Nephron progenitor cell (in vitro differentiated cells): ENCODE data around the gene ARMS2.

ENCODE experiments used
- DNase-seq: peaks from one replicate; pipeline ENCODE4 v3.0.0; 2021
- H3K27ac Mint-ChIP-seq: 2 replicates; pipeline ENCODE4 v1.8.0; 2021; ENCODE audit warnings: mild to moderate bottlenecking, moderate library complexity, mixed read lengths
- H3K27me3 Mint-ChIP-seq: 2 replicates; pipeline ENCODE4 v1.8.0; 2021; ENCODE audit warnings: mild to moderate bottlenecking, low read depth, mixed read lengths; ENCODE audit not compliant: poor library complexity
- H3K36me3 Mint-ChIP-seq: 2 replicates; pipeline ENCODE4 v1.8.0; 2021; ENCODE audit warnings: low read depth, mixed read lengths
- H3K4me1 Mint-ChIP-seq: 2 replicates; pipeline ENCODE4 v1.8.0; 2021; ENCODE audit warnings: mixed read lengths
- H3K4me3 Mint-ChIP-seq: 2 replicates; pipeline ENCODE4 v1.8.0; 2021; ENCODE audit warnings: mild to moderate bottlenecking, moderate library complexity, mixed read lengths
- H3K9me3 Mint-ChIP-seq: 2 replicates; pipeline ENCODE4 v1.8.0; 2021; ENCODE audit warnings: mild to moderate bottlenecking, moderate library complexity, mixed read lengths
- CTCF ChIP-seq: fragments of 200-600 bp; sonication (generic); IDR thresholded peaks from 2 replicates; pipeline ENCODE4 v1.5.0; 2021; ENCODE audit warnings: antibody characterized with exemption

Gene ARMS2

GRCh38 chr10:122445904-122446303, 8.5 kb upstream of the ARMS2 start:
- DNase-seq: no peak
- Mint-ChIP-seq H3K4me3 (no peak overlapping the region), H3K36me3 (no peaks in the 10 kb centered on the region), H3K9me3 (peaks cover 21% of the 10 kb centered on the region), H3K27me3 (peaks cover 8% of the 10 kb centered on the region), H3K27ac (no peak overlapping the region), H3K4me1 (no peaks in the 10 kb centered on the region)
- TF ChIP-seq CTCF: no peak

- Mint-ChIP-seq H3K27me3 (peaks cover 8% of the 10 kb centered on the region), H3K4me3 (no peak overlapping the region), H3K4me1 (no peaks in the 10 kb centered on the region), H3K9me3 (peaks cover 21% of the 10 kb centered on the region), H3K36me3 (no peaks in the 10 kb centered on the region), H3K27ac (no peak overlapping the region)
- no peak for DNase-seq
- no peak for TF ChIP-seq CTCF
Measured at GRCh38 chr10:122446668-122447423, 7.6 kb upstream of the ARMS2 start.

DNA sequence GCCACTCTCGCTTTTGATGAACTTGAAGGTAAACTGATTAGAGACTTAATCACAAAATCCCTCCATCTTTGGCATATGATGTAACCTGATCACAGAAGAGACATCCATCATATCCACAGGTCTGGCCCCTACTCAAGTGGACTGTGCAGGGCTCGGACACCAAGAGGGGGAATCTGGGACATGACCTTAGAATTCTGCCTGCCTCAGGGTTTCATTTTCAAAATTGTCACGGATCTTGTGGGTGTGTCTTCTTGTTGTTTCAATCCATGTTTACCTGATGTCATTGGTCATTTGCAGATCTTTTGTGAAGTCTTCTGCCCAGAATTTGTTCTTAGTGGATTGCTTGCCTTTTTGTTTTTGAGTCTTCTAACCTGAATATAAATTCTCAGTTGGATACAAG, 5.9 kb upstream of the ARMS2 start:
- no peak overlapping the region for H3K4me3 Mint-ChIP-seq
- peaks cover 8% of the 10 kb centered on the region for H3K27me3 Mint-ChIP-seq
- no peak for TF ChIP-seq CTCF
- H3K27ac Mint-ChIP-seq: no peak overlapping the region
- no peak for DNase-seq
- H3K9me3 Mint-ChIP-seq: peaks cover 21% of the 10 kb centered on the region
- H3K36me3 Mint-ChIP-seq: no peaks in the 10 kb centered on the region
- no peaks in the 10 kb centered on the region for H3K4me1 Mint-ChIP-seq

GRCh38 chr10:122449153-122449552, 5.3 kb upstream of the ARMS2 start:
- no peak overlapping the region for H3K27ac Mint-ChIP-seq
- no peak overlapping the region for H3K4me3 Mint-ChIP-seq
- peaks cover 11% of the 10 kb centered on the region for H3K27me3 Mint-ChIP-seq
- peaks cover 21% of the 10 kb centered on the region for H3K9me3 Mint-ChIP-seq
- no peaks in the 10 kb centered on the region for H3K36me3 Mint-ChIP-seq
- DNase-seq: no peak
- TF ChIP-seq CTCF: no peak
- no peaks in the 10 kb centered on the region for H3K4me1 Mint-ChIP-seq

DNA sequence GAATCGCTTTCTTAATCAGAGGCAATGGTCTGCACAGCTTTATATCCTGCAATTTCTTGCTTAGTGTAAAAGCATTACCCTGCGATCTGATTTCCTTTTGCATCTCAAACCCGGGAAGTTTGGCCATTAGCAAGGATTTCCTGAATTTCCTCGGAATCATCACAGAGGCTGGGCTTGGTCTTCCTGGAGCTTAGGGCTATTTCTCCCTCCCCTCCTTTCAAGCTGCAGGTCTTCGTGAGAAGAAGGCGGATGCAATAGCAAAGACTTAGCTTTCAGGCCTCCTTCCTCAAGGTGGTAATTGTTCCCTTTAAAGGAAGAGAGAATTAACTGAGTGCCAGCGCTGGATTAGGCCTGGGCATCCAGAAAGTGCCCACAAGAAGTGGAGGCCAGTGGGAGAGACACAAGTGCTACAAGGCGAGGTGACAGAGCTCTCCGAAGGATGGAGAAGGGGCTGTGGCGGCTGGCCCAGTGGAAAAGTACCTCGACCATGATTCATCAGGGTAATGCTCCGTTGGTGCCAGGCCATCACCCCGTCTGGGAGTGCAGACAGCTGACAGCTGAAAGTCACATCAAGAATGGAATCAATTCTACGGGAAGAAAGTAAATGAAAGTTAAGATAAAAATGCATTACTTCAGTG, 4.0 kb upstream of the ARMS2 start:
- TF ChIP-seq CTCF: no peak
- Mint-ChIP-seq H3K36me3 (no peaks in the 10 kb centered on the region), H3K27me3 (peaks cover 20% of the 10 kb centered on the region), H3K9me3 (peaks cover 17% of the 10 kb centered on the region), H3K27ac (no peak overlapping the region), H3K4me1 (no peaks in the 10 kb centered on the region), H3K4me3 (no peak overlapping the region)
- no peak for DNase-seq

DNA sequence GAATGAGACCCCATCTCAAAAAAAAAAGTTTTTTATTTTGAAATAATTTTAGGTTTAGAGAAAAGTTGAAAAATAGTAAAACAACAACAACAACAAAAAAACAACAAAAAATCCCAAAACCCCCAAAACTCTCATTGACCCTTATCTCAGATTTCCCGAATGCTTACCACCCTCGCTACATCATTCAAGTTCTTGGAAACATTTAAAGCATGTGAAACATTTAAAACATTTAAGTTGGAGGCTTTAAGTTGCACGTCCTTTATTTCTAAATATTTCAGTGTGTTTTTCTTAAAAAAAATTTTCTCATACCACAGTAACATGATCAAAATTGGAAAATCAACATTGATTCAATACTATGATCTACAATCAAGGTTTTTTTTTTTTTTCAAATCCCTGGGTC, 382 bp upstream of the ARMS2 start:
- no peak for DNase-seq
- H3K4me3 Mint-ChIP-seq: no peak overlapping the region
- no peaks in the 10 kb centered on the region for H3K36me3 Mint-ChIP-seq
- H3K9me3 Mint-ChIP-seq: no peaks in the 10 kb centered on the region
- H3K27me3 Mint-ChIP-seq: peaks cover 39% of the 10 kb centered on the region
- TF ChIP-seq CTCF: no peak
- no peak overlapping the region for H3K27ac Mint-ChIP-seq
- H3K4me1 Mint-ChIP-seq: no peaks in the 10 kb centered on the region
